ENCODE data around the gene GBGT1.

The GBGT1 gene

GRCh38 chr9:133127340-133127981 lies 36.3 kb downstream of the GBGT1 start:
- H3K27ac Mint-ChIP-seq = peak overlapping the region; percentile 37
- CTCF ChIA-PET = interaction anchor here (1.4 kb wide), 1 partner anchor 17 kb away, joined by 8 read pairs; no protein-coding TSS in a partner anchor
- H3K27me3 Mint-ChIP-seq = no peaks in the 10 kb centered on the region
- DNase-seq = no peak
- no peaks in the 10 kb centered on the region for H3K9me3 Mint-ChIP-seq
- peaks cover 74% of the 10 kb centered on the region for H3K4me1 Mint-ChIP-seq
- H3K36me3 Mint-ChIP-seq = peaks cover 22% of the 10 kb centered on the region
- no peak overlapping the region for H3K4me3 Mint-ChIP-seq

GRCh38 chr9:133126697-133127339 lies 36.9 kb downstream of the GBGT1 start:
- Mint-ChIP-seq H3K9me3 (no peaks in the 10 kb centered on the region), H3K27me3 (no peaks in the 10 kb centered on the region), H3K27ac (peak overlapping the region; percentile 42), H3K36me3 (peaks cover 22% of the 10 kb centered on the region), H3K4me1 (peaks cover 74% of the 10 kb centered on the region), H3K4me3 (no peak overlapping the region)
- DNase-seq = no peak
- CTCF ChIA-PET = interaction anchor here (1.4 kb wide), 1 partner anchor 17 kb away, joined by 8 read pairs; no protein-coding TSS in a partner anchor

- Mint-ChIP-seq H3K4me1 (peaks cover 72% of the 10 kb centered on the region), H3K4me3 (no peak overlapping the region), H3K9me3 (no peaks in the 10 kb centered on the region), H3K36me3 (peaks cover 25% of the 10 kb centered on the region), H3K27me3 (no peaks in the 10 kb centered on the region), H3K27ac (peak overlapping the region; percentile 42)
- CTCF ChIA-PET = interaction anchor here (1.0 to 1.4 kb wide), 2 partner anchors 18 to 21 kb away, joined by 4 to 8 read pairs; no protein-coding TSS in a partner anchor
- DNase-seq = no peak
Measured at GRCh38 chr9:133125941-133126696, 37.6 kb downstream of the GBGT1 start.

- Mint-ChIP-seq H3K9me3 (no peaks in the 10 kb centered on the region), H3K27me3 (no peaks in the 10 kb centered on the region), H3K4me3 (no peak overlapping the region), H3K27ac (no peak overlapping the region), H3K4me1 (peaks cover 74% of the 10 kb centered on the region), H3K36me3 (peaks cover 20% of the 10 kb centered on the region)
- CTCF ChIA-PET = interaction anchor here (1.0 kb wide), 1 partner anchor 22 kb away, joined by 4 read pairs; no protein-coding TSS in a partner anchor
- DNase-seq = no peak
Measured at GRCh38 chr9:133124907-133125275, 38.8 kb downstream of the GBGT1 start.

- no peak overlapping the region for H3K4me3 Mint-ChIP-seq
Measured at GRCh38 chr9:133124123-133124906, 39.4 kb downstream of the GBGT1 start.

GRCh38 chr9:133122935-133123611 lies 40.6 kb downstream of the GBGT1 start:
- Mint-ChIP-seq H3K4me1 (peaks cover 79% of the 10 kb centered on the region), H3K27ac (peak overlapping the region; percentile 91), H3K9me3 (no peaks in the 10 kb centered on the region), H3K36me3 (peaks cover 16% of the 10 kb centered on the region), H3K4me3 (no peak overlapping the region), H3K27me3 (no peaks in the 10 kb centered on the region)
- CTCF ChIA-PET = interaction anchor here (2.6 kb wide), 1 partner anchor 21 kb away, joined by 19 read pairs; no protein-coding TSS in a partner anchor
- no peak for DNase-seq

More at GRCh38 chr9:133124123-133124906, 39.4 kb downstream of the GBGT1 start:
- CTCF ChIA-PET = no interaction called here
- Mint-ChIP-seq H3K27me3 (no peaks in the 10 kb centered on the region), H3K9me3 (no peaks in the 10 kb centered on the region), H3K4me1 (peaks cover 74% of the 10 kb centered on the region), H3K27ac (no peak overlapping the region), H3K36me3 (peaks cover 18% of the 10 kb centered on the region)
- DNase-seq = no peak

- Mint-ChIP-seq H3K27ac (peak overlapping the region; percentile 91), H3K36me3 (peaks cover 11% of the 10 kb centered on the region), H3K4me3 (no peak overlapping the region), H3K27me3 (no peaks in the 10 kb centered on the region), H3K4me1 (peaks cover 79% of the 10 kb centered on the region), H3K9me3 (no peaks in the 10 kb centered on the region)
- CTCF ChIA-PET = interaction anchor here (2.6 kb wide), 1 partner anchor 22 kb away, joined by 19 read pairs; no protein-coding TSS in a partner anchor
- no peak for DNase-seq
Measured at GRCh38 chr9:133122605-133122934, 41.1 kb downstream of the GBGT1 start.

- H3K36me3 Mint-ChIP-seq = peaks cover 10% of the 10 kb centered on the region
- no peaks in the 10 kb centered on the region for H3K9me3 Mint-ChIP-seq
- H3K4me1 Mint-ChIP-seq = peaks cover 79% of the 10 kb centered on the region
- peak overlapping the region; percentile 60 for H3K4me3 Mint-ChIP-seq
- H3K27ac Mint-ChIP-seq = peak overlapping the region; percentile 91
- no peak for DNase-seq
- CTCF ChIA-PET = interaction anchor here (2.6 kb wide), 1 partner anchor 22 kb away, joined by 19 read pairs; no protein-coding TSS in a partner anchor
- no peaks in the 10 kb centered on the region for H3K27me3 Mint-ChIP-seq
Measured at GRCh38 chr9:133121915-133122550, 41.7 kb downstream of the GBGT1 start.

- Mint-ChIP-seq H3K4me3 (peak within 1 kb of the TSS; percentile 72), H3K27me3 (no peaks in the 10 kb centered on the region), H3K9me3 (no peaks in the 10 kb centered on the region), H3K27ac (peak within 1 kb of the TSS; percentile 91), H3K4me1 (peaks cover 76% of the 10 kb centered on the region), H3K36me3 (peaks cover 9% of the 10 kb centered on the region)
- CTCF ChIA-PET = interaction anchor here (2.6 kb wide), 1 partner anchor 23 kb away, joined by 19 read pairs; no protein-coding TSS in a partner anchor
- peak; percentile 92 for DNase-seq
Measured at GRCh38 chr9:133121198-133121914, 42.4 kb downstream of the GBGT1 start, which contains the start of gene RALGDS. TSS of gene RALGDS (minus strand) at chr9:133121240. CDS start at chr9:133121154, 86 bp downstream.

GRCh38 chr9:133120501-133121197 lies 43.1 kb downstream of the GBGT1 start:
- CTCF ChIA-PET = interaction anchor here (2.6 to 23.0 kb wide), 2 partner anchors 24 to 26 kb away, joined by 19 to 357 read pairs; no protein-coding TSS in a partner anchor
- Mint-ChIP-seq H3K27ac (peak overlapping the region; percentile 45), H3K36me3 (peaks cover 8% of the 10 kb centered on the region), H3K4me1 (peaks cover 74% of the 10 kb centered on the region), H3K27me3 (no peaks in the 10 kb centered on the region), H3K9me3 (no peaks in the 10 kb centered on the region), H3K4me3 (peak overlapping the region; percentile 72)
- no peak for DNase-seq

- no peaks in the 10 kb centered on the region for H3K27me3 Mint-ChIP-seq
- peaks cover 78% of the 10 kb centered on the region for H3K4me1 Mint-ChIP-seq
- H3K27ac Mint-ChIP-seq = no peak overlapping the region
- H3K36me3 Mint-ChIP-seq = peaks cover 6% of the 10 kb centered on the region
- no peak for DNase-seq
- H3K9me3 Mint-ChIP-seq = no peaks in the 10 kb centered on the region
- CTCF ChIA-PET = interaction anchor here (1.8 to 23.0 kb wide), 2 partner anchors 16 to 27 kb away, joined by 5 to 357 read pairs; no protein-coding TSS in a partner anchor
- H3K4me3 Mint-ChIP-seq = peak overlapping the region; percentile 72
Measured at GRCh38 chr9:133119846-133120500, 43.7 kb downstream of the GBGT1 start.

Data from activated naive CD4-positive, alpha-beta T cell treated with anti-CD3 and anti-CD28 coated beads, Interleukin-2, amount 10 ng/mL, durations not matched to agents 7 days and 5 days (primary cell).